ENCODE data around the gene LRTM2. TPM values are rescaled to one million over a fixed set of nuclear protein-coding genes. Genes with fewer than 3 reads are reported as not detected.
A peak's percentile ranks its signal among the peaks of the same experiment; 100 is the strongest.

LRTM2 gene
- total and polyA plus RNA-seq, 2 donors (not counting 1 experiment from before 2014, with no cell fraction given) = not detected

GRCh38 chr12:1859643-1860042 is 39.3 kb downstream of the LRTM2 start:
- no peaks in the 10 kb centered on the region for H3K79me2 ChIP-seq (ENCODE audit: control insufficient read depth, insufficient read depth, low read length)
- H3K36me3 ChIP-seq (ENCODE audit: control insufficient read depth, insufficient read depth, low read length) = no peaks in the 10 kb centered on the region
- TF ChIP-seq CTCF (conservative IDR thresholded peaks at IDR 0.05 in 1 of 2, IDR thresholded peaks at IDR 0.05 in 1 of 2; ENCODE audit: low read depth in 1 of 2, low read length in 2 of 2) = no peak
- TF ChIP-seq EZH2 (IDR thresholded peaks at IDR 0.05; ENCODE audit: low read length, missing control alignments) = no peak
- peak in 1 of 2 donors; percentile 16 for DNase-seq (ENCODE audit: low read depth in 2 of 2)
- no peak overlapping the region for H3K9ac ChIP-seq (ENCODE audit: insufficient read depth, low read length)
- H2AFZ ChIP-seq (ENCODE audit: low read length) = no peak overlapping the region
- H3K27ac ChIP-seq (ENCODE audit: insufficient read depth, low read length) = no peak overlapping the region
- H3K9me3 ChIP-seq (ENCODE audit: control insufficient read depth, insufficient read depth, low read depth, low read length) = no peaks in the 10 kb centered on the region
- no peaks in the 10 kb centered on the region for H4K20me1 ChIP-seq (ENCODE audit: control insufficient read depth, extremely low read depth, insufficient read depth, low read length)
- H3K4me1 ChIP-seq (ENCODE audit: control insufficient read depth, extremely low read depth, insufficient read depth, low read length) = no peaks in the 10 kb centered on the region
- H3K4me2 ChIP-seq (ENCODE audit: extremely low read depth, insufficient read depth, low read length) = no peak overlapping the region
- H3K27me3 ChIP-seq (ENCODE audit: control insufficient read depth, insufficient read depth, low read length) = peaks cover 6% of the 10 kb centered on the region
- H3K4me3 ChIP-seq (replicated peaks in 1 of 4; ENCODE audit: control extremely low read depth in 1 of 4, insufficient read depth in 1 of 4, low read depth in 3 of 4, low read length in 4 of 4) = no peak overlapping the region

- no peak for TF ChIP-seq CTCF (conservative IDR thresholded peaks at IDR 0.05 in 1 of 2, IDR thresholded peaks at IDR 0.05 in 1 of 2; ENCODE audit: low read depth in 1 of 2, low read length in 2 of 2)
- TF ChIP-seq EZH2 (IDR thresholded peaks at IDR 0.05; ENCODE audit: low read length, missing control alignments) = no peak
- no peaks in the 10 kb centered on the region for H3K79me2 ChIP-seq (ENCODE audit: control insufficient read depth, insufficient read depth, low read length)
- H3K27me3 ChIP-seq (ENCODE audit: control insufficient read depth, insufficient read depth, low read length) = peaks cover 2% of the 10 kb centered on the region
- H3K4me1 ChIP-seq (ENCODE audit: control insufficient read depth, extremely low read depth, insufficient read depth, low read length) = no peaks in the 10 kb centered on the region
- H4K20me1 ChIP-seq (ENCODE audit: control insufficient read depth, extremely low read depth, insufficient read depth, low read length) = no peaks in the 10 kb centered on the region
- H3K27ac ChIP-seq (ENCODE audit: insufficient read depth, low read length) = no peak overlapping the region
- no peak overlapping the region for H3K4me3 ChIP-seq (replicated peaks in 1 of 4; ENCODE audit: control extremely low read depth in 1 of 4, insufficient read depth in 1 of 4, low read depth in 3 of 4, low read length in 4 of 4)
- no peaks in the 10 kb centered on the region for H3K9me3 ChIP-seq (ENCODE audit: control insufficient read depth, insufficient read depth, low read depth, low read length)
- no peak overlapping the region for H3K9ac ChIP-seq (ENCODE audit: insufficient read depth, low read length)
- no peak overlapping the region for H3K4me2 ChIP-seq (ENCODE audit: extremely low read depth, insufficient read depth, low read length)
- no peaks in the 10 kb centered on the region for H3K36me3 ChIP-seq (ENCODE audit: control insufficient read depth, insufficient read depth, low read length)
- no peak for DNase-seq (ENCODE audit: low read depth in 2 of 2)
- no peak overlapping the region for H2AFZ ChIP-seq (ENCODE audit: low read length)
Observed at GRCh38 chr12:1862973-1863372, 42.6 kb downstream of the LRTM2 start.

GRCh38 chr12:1863823-1864222 is 43.5 kb downstream of the LRTM2 start:
- DNase-seq (ENCODE audit: low read depth in 2 of 2) = no peak

More at GRCh38 chr12:1863823-1864222, 43.5 kb downstream of the LRTM2 start:
- Histone ChIP-seq H3K27ac (ENCODE audit: insufficient read depth, low read length) (no peak overlapping the region), H3K4me3 (replicated peaks in 1 of 4; ENCODE audit: control extremely low read depth in 1 of 4, insufficient read depth in 1 of 4, low read depth in 3 of 4, low read length in 4 of 4) (no peak overlapping the region), H3K4me1 (ENCODE audit: control insufficient read depth, extremely low read depth, insufficient read depth, low read length) (no peaks in the 10 kb centered on the region), H3K4me2 (ENCODE audit: extremely low read depth, insufficient read depth, low read length) (no peak overlapping the region), H3K9ac (ENCODE audit: insufficient read depth, low read length) (no peak overlapping the region), H3K27me3 (ENCODE audit: control insufficient read depth, insufficient read depth, low read length) (peaks cover 2% of the 10 kb centered on the region), H4K20me1 (ENCODE audit: control insufficient read depth, extremely low read depth, insufficient read depth, low read length) (no peaks in the 10 kb centered on the region), H2AFZ (ENCODE audit: low read length) (no peak overlapping the region), H3K79me2 (ENCODE audit: control insufficient read depth, insufficient read depth, low read length) (no peaks in the 10 kb centered on the region), H3K36me3 (ENCODE audit: control insufficient read depth, insufficient read depth, low read length) (no peaks in the 10 kb centered on the region), H3K9me3 (ENCODE audit: control insufficient read depth, insufficient read depth, low read depth, low read length) (no peaks in the 10 kb centered on the region)
- TF ChIP-seq CTCF (conservative IDR thresholded peaks at IDR 0.05 in 1 of 2, IDR thresholded peaks at IDR 0.05 in 1 of 2; ENCODE audit: low read depth in 1 of 2, low read length in 2 of 2) (no peak), EZH2 (IDR thresholded peaks at IDR 0.05; ENCODE audit: low read length, missing control alignments) (no peak)

All from fibroblast of lung (primary cell).